IMR-90 (cell line): ENCODE results near the gene CD36. TPM values are rescaled to one million over a fixed set of nuclear protein-coding genes. Genes with fewer than 3 reads are reported as not detected.

ENCODE experiments used
- ATAC-seq: fragments of 200-7000 bp; cut with Tn5 transposase; 2 replicates; pipeline ENCODE4 v1.9.1; 2020; ENCODE audit warnings: low read depth, mild to moderate bottlenecking, moderate library complexity
- BruUV-seq: library from RNA; stranded (reverse); fragments of 400-500 nt; replicated peaks from 2 replicates; lab custom pipeline; 2021; lab: Mats Ljungman, UMichigan
- CTCF ChIA-PET: fragments of 300-600 bp; formaldehyde crosslinking; extraction: SDS; loops from one replicate; lab custom pipeline; 2021; ENCODE audit warnings: antibody characterized with exemption; lab: Yijun Ruan, JAX
- POLR2A ChIA-PET: fragments of 300-600 bp; sonication (Branson Sonifier 250); formaldehyde crosslinking; loops from one replicate; lab custom pipeline; 2022; ENCODE audit warnings: antibody characterized with exemption; ENCODE audit not compliant: unreplicated experiment; lab: Charles Lee
- DNase-seq: peaks from one replicate; pipeline ENCODE4 v3.0.0; 2013
- H2AFZ ChIP-seq: replicated peaks from 2 replicates; pipeline ENCODE3; 2013; ENCODE audit warnings: low read length, mild to moderate bottlenecking; ENCODE audit not compliant: poor library complexity
- H2AK5ac ChIP-seq: 2 replicates; pipeline ENCODE4 v1.6.1; 2013; ENCODE audit warnings: low read depth, low read length, inconsistent platforms
- H2AK9ac ChIP-seq: replicated peaks from 2 replicates; pipeline ENCODE3; 2013; ENCODE audit warnings: mild to moderate bottlenecking, low read depth, low read length, moderate library complexity; ENCODE audit not compliant: poor library complexity
- H2BK120ac ChIP-seq: 2 replicates; pipeline ENCODE4 v1.6.1; 2013; ENCODE audit warnings: low read depth, low read length, inconsistent platforms
- H2BK15ac ChIP-seq: 3 replicates; pipeline ENCODE4 v1.6.1; 2013; ENCODE audit warnings: low read depth, low read length, inconsistent platforms
- H2BK20ac ChIP-seq: 2 replicates; pipeline ENCODE4 v1.6.1; 2013; ENCODE audit warnings: low read depth, mild to moderate bottlenecking, inconsistent platforms, low read length, moderate library complexity
- H2BK5ac ChIP-seq: 2 replicates; pipeline ENCODE4 v1.6.1; 2013; ENCODE audit warnings: mild to moderate bottlenecking, low read depth, low read length, inconsistent platforms; ENCODE audit not compliant: poor library complexity, severe bottlenecking
- H3K14ac ChIP-seq: replicated peaks from 2 replicates; pipeline ENCODE4 v1.6.1; 2013; ENCODE audit warnings: low read depth, low read length, inconsistent platforms
- H3K18ac ChIP-seq: 2 replicates; pipeline ENCODE4 v1.6.1; 2013; ENCODE audit warnings: low read depth, low read length, control low read depth
- H3K23ac ChIP-seq: 2 replicates; pipeline ENCODE4 v1.6.1; 2013; ENCODE audit warnings: low read depth, low read length, inconsistent platforms
- H3K27ac ChIP-seq: 2 replicates; pipeline ENCODE4 v1.5.1; 2013; ENCODE audit warnings: mild to moderate bottlenecking, control low read depth, low read length; ENCODE audit not compliant: insufficient read depth
- H3K27me3 ChIP-seq: 2 replicates; pipeline ENCODE4 v1.6.1; 2013; ENCODE audit warnings: low read length; ENCODE audit not compliant: control insufficient read depth, insufficient read depth
- H3K36me3 ChIP-seq: 2 replicates; pipeline ENCODE4 v1.6.1; 2013; ENCODE audit warnings: low read length, mixed read lengths; ENCODE audit not compliant: control insufficient read depth, insufficient read depth
- H3K4ac ChIP-seq: 2 replicates; pipeline ENCODE4 v1.6.1; 2013; ENCODE audit warnings: low read depth, low read length, inconsistent platforms
- H3K4me1 ChIP-seq: 2 replicates; pipeline ENCODE4 v1.6.1; 2013; ENCODE audit warnings: low read length, mixed read lengths; ENCODE audit not compliant: control insufficient read depth, insufficient read depth
- H3K4me2 ChIP-seq: 2 replicates; pipeline ENCODE4 v1.6.1; 2013; ENCODE audit warnings: low read depth, mild to moderate bottlenecking, control low read depth, low read length, moderate library complexity
- H3K4me3 ChIP-seq: 2 replicates; pipeline ENCODE4 v1.5.1; 2013; ENCODE audit warnings: low read depth, mild to moderate bottlenecking, control low read depth, low read length, moderate library complexity; ENCODE audit not compliant: insufficient read depth
- H3K56ac ChIP-seq: 2 replicates; pipeline ENCODE4 v1.6.1; 2013; ENCODE audit warnings: low read length, inconsistent platforms; ENCODE audit not compliant: insufficient read depth; ENCODE audit errors: extremely low read depth
- H3K79me1 ChIP-seq, 2 experiments: 2 replicates each; pipeline ENCODE4 v1.6.1; 2013; ENCODE audit warnings: low read length in 2 of 2, inconsistent platforms in 1 of 2, low read depth in 1 of 2
- H3K9ac ChIP-seq: 2 replicates; pipeline ENCODE4 v1.6.1; 2013; ENCODE audit warnings: low read depth, low read length, control low read depth
- H3K9me1 ChIP-seq: 2 replicates; pipeline ENCODE4 v1.6.1; 2013; ENCODE audit warnings: low read length, inconsistent platforms; ENCODE audit not compliant: insufficient read depth
- H3K9me3 ChIP-seq: 2 replicates; pipeline ENCODE4 v1.6.1; 2013; ENCODE audit warnings: low read length; ENCODE audit not compliant: control insufficient read depth, insufficient read depth
- H4K20me1 ChIP-seq: 2 replicates; pipeline ENCODE4 v1.6.1; 2013; ENCODE audit warnings: low read length, inconsistent platforms; ENCODE audit not compliant: insufficient read depth
- H4K5ac ChIP-seq: 2 replicates; pipeline ENCODE4 v1.6.1; 2013; ENCODE audit warnings: mild to moderate bottlenecking, low read depth, low read length, control low read depth
- H4K8ac ChIP-seq, 2 experiments: 2 replicates each; pipeline ENCODE4 v1.6.1; 2013; ENCODE audit warnings: low read depth in 2 of 2, low read length in 2 of 2, control low read depth in 1 of 2, inconsistent platforms in 1 of 2
- H4K91ac ChIP-seq: 2 replicates; pipeline ENCODE4 v1.6.1; 2013; ENCODE audit warnings: low read depth, low read length, inconsistent platforms; ENCODE audit not compliant: insufficient read depth
- MAFK ChIP-seq: IDR thresholded peaks from 2 replicates; pipeline ENCODE4 v1.6.1; 2012; ENCODE audit warnings: low read depth, low read length, improper control_type of control experiment
- RAD21 ChIP-seq: IDR thresholded peaks from 2 replicates; pipeline ENCODE4 v1.6.1; 2012; ENCODE audit warnings: low read length, improper control_type of control experiment
- SMC3 ChIP-seq: fragments of 150-350 bp; IDR thresholded peaks from 2 replicates; pipeline ENCODE4 v1.6.1; 2016; ENCODE audit warnings: low read depth, mild to moderate bottlenecking, antibody characterized with exemption, low read length, moderate library complexity
- WGBS, 2 experiments: methylation state at CpG; one replicate each; pipeline versions ENCODE4 v1.1.5 to v1.1.7; 2013; ENCODE audit warnings: missing lambda C conversion rate in 2 of 2; ENCODE audit not compliant: insufficient read length in 1 of 2; ENCODE audit errors: extremely low coverage in 2 of 2; 5-methylcytosine and 5-hydroxymethylcytosine counted together
- dilution Hi-C: fragments of 300-500 bp; cut with HindIII; formaldehyde crosslinking; loops from one replicate; pipeline ENCODE4 v1.14.3; 2018; ENCODE audit warnings: low sequenced_read_pairs; ENCODE audit not compliant: unreplicated experiment
- in situ Hi-C: fragments of 300-500 bp; cut with MboI; formaldehyde crosslinking; loops from 3 replicates; pipeline ENCODE4 v1.14.3; 2019; ENCODE audit warnings: low sequenced_read_pairs, inconsistent platforms, mixed read lengths
- intact Hi-C: fragments of 100-400 bp; cut with micrococcal nuclease; formaldehyde crosslinking; loops from 2 replicates; pipeline ENCODE4 v1.10.0; 2022
- polyA plus RNA-seq, 3 experiments: library from polyadenylated mRNA; depleted of rRNA; stranded (reverse); fragments of >200 nt; gene quantifications; 2 replicates each; pipeline ENCODE4 v1.2.3, GENCODE V29; 2012; ENCODE audit warnings: low replicate concordance in 1 of 3
- total RNA-seq: library from RNA; depleted of rRNA; stranded (reverse); fragments of >200 nt; gene quantifications from 2 replicates; pipeline ENCODE4 v1.2.3, GENCODE V29; 2012
- TF ChIP-seq, protein P1 (sequence below): conservative IDR thresholded peaks from 2 replicates; pipeline ENCODE4 v1.5.1; 2012; ENCODE audit warnings: mild to moderate bottlenecking, low read depth, low read length, improper control_type of control experiment
- TF ChIP-seq, protein P2 (sequence below): fragments of 150-350 bp; IDR thresholded peaks from 2 replicates; pipeline ENCODE4 v1.6.1; 2017; ENCODE audit warnings: mild to moderate bottlenecking, antibody characterized with exemption, low read length, low read depth

Gene CD36
- total and polyA plus RNA-seq, 2 of the 4 experiments (the other 2 are of a cell fraction): 0.19 to 0.54 TPM

DNA sequence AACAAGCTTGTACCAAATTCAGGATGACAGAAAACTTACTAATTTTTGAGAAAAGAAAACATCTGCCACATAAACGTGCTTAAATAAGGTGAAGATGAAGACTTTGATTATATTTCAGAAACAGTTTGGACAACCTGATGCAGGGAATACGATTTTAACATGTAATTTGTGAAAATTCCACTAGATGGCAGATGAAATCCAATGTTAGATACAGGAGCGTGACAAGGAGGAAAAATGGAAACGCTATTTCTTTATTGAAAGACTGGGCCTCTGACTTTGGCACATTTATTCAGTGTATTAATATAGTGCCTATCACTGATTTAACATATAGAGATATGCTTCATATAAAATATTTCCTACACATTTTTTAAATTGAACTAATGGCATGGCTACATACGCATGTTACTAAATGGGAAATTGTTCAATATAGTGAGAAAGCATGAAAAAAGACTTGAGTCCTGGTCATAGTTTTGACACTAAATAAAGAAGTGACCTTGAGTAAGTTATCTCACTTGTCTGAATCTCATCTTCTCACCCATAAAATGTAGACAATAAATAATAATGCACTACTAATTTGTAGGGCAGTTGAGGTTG, 60.7 kb downstream of the CD36 start:
- no peak overlapping the region for H2AFZ ChIP-seq

More for the DNA sequence above, 60.7 kb downstream of the CD36 start:
- Histone ChIP-seq H4K20me1 (no peaks in the 10 kb centered on the region), H3K9me1 (no peaks in the 10 kb centered on the region; the same call in 1 of the 2 replicates), H3K79me1 (no peaks in the 10 kb centered on the region), H2AK5ac (no peak overlapping the region), H3K27me3 (no peaks in the 10 kb centered on the region), H2BK20ac (peak overlapping the region; percentile 85), H3K18ac (peak overlapping the region; percentile 95; the same call in 1 of the 2 replicates), H4K91ac (peak overlapping the region; percentile 75; the same call in 1 of the 2 replicates), H4K8ac (peak overlapping the region; percentile 62 to 75), H3K9ac (peak overlapping the region; percentile 54; the same call in 1 of the 2 replicates), H2BK120ac (peak overlapping the region; percentile 78), H3K4ac (no peak overlapping the region; the same call in 1 of the 2 replicates), H4K5ac (peak overlapping the region; percentile 95), H2AK9ac (no peak overlapping the region), H3K36me3 (no peaks in the 10 kb centered on the region), H3K4me2 (peak overlapping the region; percentile 91; the same call in 1 of the 2 replicates), H3K9me3 (no peaks in the 10 kb centered on the region), H3K27ac (no peak overlapping the region), H2BK15ac (0 out of 3 replicates have a peak overlapping the region, but pooled peaks have one; percentile 66), H3K56ac (0 out of 2 replicates have a peak overlapping the region, but pooled peaks have one; percentile 64), H3K4me3 (no peak overlapping the region), H3K14ac (no peak overlapping the region), H2BK5ac (peak overlapping the region; percentile 87), H3K4me1 (peaks cover 9% of the 10 kb centered on the region), H3K23ac (no peak overlapping the region)
- intact Hi-C loops (loop anchor here (1.0 to 2.0 kb wide), 4 partner anchors 219 to 771 kb away; no protein-coding TSS in a partner anchor), in situ Hi-C loops (no loop called here), dilution Hi-C loops (no loop called here)
- ChIA-PET POLR2A (interaction anchor here (0.6 kb wide), 1 partner anchor 1607 kb away, joined by 3 read pairs; no protein-coding TSS in a partner anchor), CTCF (interaction anchor here (0.6 to 2.8 kb wide), 2 partner anchors 153 to 771 kb away, joined by 3 to 18 read pairs; no protein-coding TSS in a partner anchor)
- TF ChIP-seq, protein P1, sequence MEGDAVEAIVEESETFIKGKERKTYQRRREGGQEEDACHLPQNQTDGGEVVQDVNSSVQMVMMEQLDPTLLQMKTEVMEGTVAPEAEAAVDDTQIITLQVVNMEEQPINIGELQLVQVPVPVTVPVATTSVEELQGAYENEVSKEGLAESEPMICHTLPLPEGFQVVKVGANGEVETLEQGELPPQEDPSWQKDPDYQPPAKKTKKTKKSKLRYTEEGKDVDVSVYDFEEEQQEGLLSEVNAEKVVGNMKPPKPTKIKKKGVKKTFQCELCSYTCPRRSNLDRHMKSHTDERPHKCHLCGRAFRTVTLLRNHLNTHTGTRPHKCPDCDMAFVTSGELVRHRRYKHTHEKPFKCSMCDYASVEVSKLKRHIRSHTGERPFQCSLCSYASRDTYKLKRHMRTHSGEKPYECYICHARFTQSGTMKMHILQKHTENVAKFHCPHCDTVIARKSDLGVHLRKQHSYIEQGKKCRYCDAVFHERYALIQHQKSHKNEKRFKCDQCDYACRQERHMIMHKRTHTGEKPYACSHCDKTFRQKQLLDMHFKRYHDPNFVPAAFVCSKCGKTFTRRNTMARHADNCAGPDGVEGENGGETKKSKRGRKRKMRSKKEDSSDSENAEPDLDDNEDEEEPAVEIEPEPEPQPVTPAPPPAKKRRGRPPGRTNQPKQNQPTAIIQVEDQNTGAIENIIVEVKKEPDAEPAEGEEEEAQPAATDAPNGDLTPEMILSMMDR: peak; percentile 69
- TF ChIP-seq RAD21: peak; percentile 87
- TF ChIP-seq, protein P2, sequence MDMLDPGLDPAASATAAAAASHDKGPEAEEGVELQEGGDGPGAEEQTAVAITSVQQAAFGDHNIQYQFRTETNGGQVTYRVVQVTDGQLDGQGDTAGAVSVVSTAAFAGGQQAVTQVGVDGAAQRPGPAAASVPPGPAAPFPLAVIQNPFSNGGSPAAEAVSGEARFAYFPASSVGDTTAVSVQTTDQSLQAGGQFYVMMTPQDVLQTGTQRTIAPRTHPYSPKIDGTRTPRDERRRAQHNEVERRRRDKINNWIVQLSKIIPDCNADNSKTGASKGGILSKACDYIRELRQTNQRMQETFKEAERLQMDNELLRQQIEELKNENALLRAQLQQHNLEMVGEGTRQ: no peak
- peak; percentile 86 for TF ChIP-seq SMC3
- TF ChIP-seq MAFK: no peak
- ATAC-seq: peak; percentile 66
- no TSS peak for BruUV-seq
- WGBS, 2 experiments: no CpG with 5 or more reads among the region's 5 CpGs
- peak; percentile 63 for DNase-seq
